Ascending aorta (tissue), 2 donors: ENCODE results near the gene ANKRD11. TPM values are rescaled to one million over a fixed set of nuclear protein-coding genes. Genes with fewer than 3 reads are reported as not detected.
"Not testable (repeated sequence)": the region's sequence is repeated elsewhere in the genome, so short reads cannot be mapped to it uniquely, and the experiment has no call there.

Source experiments
- DNase-seq, 2 donors: peaks; one replicate each; pipeline ENCODE4 v3.0.0-alpha.2; 2019; ENCODE audit warnings: low spot score in 2 of 2
- H3K27ac ChIP-seq, 2 donors: fragments of 200-600 bp; sonication (generic); one replicate each; pipeline ENCODE4 v1.5.1; 2016 to 2017; ENCODE audit warnings: mild to moderate bottlenecking in 1 of 2
- H3K27me3 ChIP-seq: fragments of 200-600 bp; sonication (generic); one replicate; pipeline ENCODE4 v1.5.1; 2017
- H3K36me3 ChIP-seq, 2 donors: fragments of 200-600 bp; sonication (generic); one replicate each; pipeline ENCODE4 v1.5.1; 2016
- H3K4me1 ChIP-seq, 2 donors: fragments of 200-600 bp; sonication (generic); one replicate each; pipeline ENCODE4 v1.5.1; 2016 to 2017; ENCODE audit warnings: mild to moderate bottlenecking in 1 of 2
- H3K4me3 ChIP-seq, 2 donors: fragments of 200-600 bp; sonication (generic); one replicate each; pipeline ENCODE4 v1.5.1; 2016 to 2017; ENCODE audit warnings: mild to moderate bottlenecking in 1 of 2
- H3K9me3 ChIP-seq, 2 donors: fragments of 200-600 bp; sonication (generic); one replicate each; pipeline ENCODE4 v1.5.1; 2016
- intact Hi-C: fragments of 100-400 bp; cut with DNase I; formaldehyde crosslinking; loops from one replicate; pipeline ENCODE4 v1.15.1; 2023
- total RNA-seq: library from RNA; depleted of rRNA; stranded (reverse); fragments of >200 nt; gene quantifications from one replicate; pipeline ENCODE4 v1.1.0, GENCODE V29; 2016
- TF ChIP-seq, protein P1 (sequence below), 3 experiments: fragments of 200-600 bp in 2 of 3; fragments of 450-650 bp in 1 of 3; sonication (generic) in 2 of 3; IDR thresholded peaks; one replicate each; pipeline ENCODE4 v1.5.1; 2016 to 2019; ENCODE audit warnings: antibody characterized with exemption in 3 of 3, mild to moderate bottlenecking in 1 of 3, moderate library complexity in 1 of 3

Gene ANKRD11
- total RNA-seq, 1 donor from 2014 or later = 124 TPM

GRCh38 chr16:89422905-89423630 lies 67.3 kb downstream of the ANKRD11 start:
- Histone ChIP-seq H3K27ac (peak overlapping the region; percentile 71 to 86), H3K27me3 (no peaks in the 10 kb centered on the region), H3K9me3 (no peaks in the 10 kb centered on the region), H3K4me3 (peak overlapping the region in 1 of 2 donors; percentile 35), H3K36me3 (no peaks in the 10 kb centered on the region), H3K4me1 (peaks cover 17 to 30% of the 10 kb centered on the region in 2 donors)
- no peak for DNase-seq
- intact Hi-C loops = loop anchor here (2.0 kb wide), 1 partner anchor 68 kb away; the partner anchor contains the start of gene ANKRD11
- TF ChIP-seq, protein P1, sequence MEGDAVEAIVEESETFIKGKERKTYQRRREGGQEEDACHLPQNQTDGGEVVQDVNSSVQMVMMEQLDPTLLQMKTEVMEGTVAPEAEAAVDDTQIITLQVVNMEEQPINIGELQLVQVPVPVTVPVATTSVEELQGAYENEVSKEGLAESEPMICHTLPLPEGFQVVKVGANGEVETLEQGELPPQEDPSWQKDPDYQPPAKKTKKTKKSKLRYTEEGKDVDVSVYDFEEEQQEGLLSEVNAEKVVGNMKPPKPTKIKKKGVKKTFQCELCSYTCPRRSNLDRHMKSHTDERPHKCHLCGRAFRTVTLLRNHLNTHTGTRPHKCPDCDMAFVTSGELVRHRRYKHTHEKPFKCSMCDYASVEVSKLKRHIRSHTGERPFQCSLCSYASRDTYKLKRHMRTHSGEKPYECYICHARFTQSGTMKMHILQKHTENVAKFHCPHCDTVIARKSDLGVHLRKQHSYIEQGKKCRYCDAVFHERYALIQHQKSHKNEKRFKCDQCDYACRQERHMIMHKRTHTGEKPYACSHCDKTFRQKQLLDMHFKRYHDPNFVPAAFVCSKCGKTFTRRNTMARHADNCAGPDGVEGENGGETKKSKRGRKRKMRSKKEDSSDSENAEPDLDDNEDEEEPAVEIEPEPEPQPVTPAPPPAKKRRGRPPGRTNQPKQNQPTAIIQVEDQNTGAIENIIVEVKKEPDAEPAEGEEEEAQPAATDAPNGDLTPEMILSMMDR (IDR thresholded peaks at IDR 0.05) = no peak

DNA sequence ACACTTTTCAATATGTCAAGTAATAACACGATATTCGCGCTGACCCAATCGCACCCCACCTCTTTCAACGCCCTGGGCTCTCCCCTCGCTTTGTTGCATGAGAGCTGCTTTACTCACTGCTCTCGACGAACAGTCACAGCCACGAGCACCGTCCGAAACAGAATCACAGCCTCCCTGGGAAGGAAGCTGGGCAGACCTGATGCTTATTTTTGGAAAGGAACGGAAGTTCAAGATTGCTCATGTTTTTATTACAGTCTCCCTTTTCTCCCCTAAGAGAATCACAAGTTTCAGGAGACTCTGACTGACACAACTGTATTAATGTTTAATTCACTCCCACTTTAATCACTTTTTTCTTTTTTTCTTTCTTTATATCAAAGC lies 67.8 kb downstream of the ANKRD11 start:
- intact Hi-C loops = loop anchor here (2.0 kb wide), 1 partner anchor 68 kb away; the partner anchor contains the start of gene ANKRD11
- no peaks in the 10 kb centered on the region for H3K9me3 ChIP-seq
- H3K36me3 ChIP-seq = no peaks in the 10 kb centered on the region
- peak overlapping the region in 1 of 2 donors; percentile 35 for H3K4me3 ChIP-seq
- TF ChIP-seq, protein P1 (IDR thresholded peaks at IDR 0.05) = no peak
- H3K27ac ChIP-seq = peak overlapping the region; percentile 71 to 86
- peak; percentile 49 to 79 for DNase-seq
- H3K27me3 ChIP-seq = no peaks in the 10 kb centered on the region
- peaks cover 17 to 32% of the 10 kb centered on the region in 2 donors for H3K4me1 ChIP-seq

DNA sequence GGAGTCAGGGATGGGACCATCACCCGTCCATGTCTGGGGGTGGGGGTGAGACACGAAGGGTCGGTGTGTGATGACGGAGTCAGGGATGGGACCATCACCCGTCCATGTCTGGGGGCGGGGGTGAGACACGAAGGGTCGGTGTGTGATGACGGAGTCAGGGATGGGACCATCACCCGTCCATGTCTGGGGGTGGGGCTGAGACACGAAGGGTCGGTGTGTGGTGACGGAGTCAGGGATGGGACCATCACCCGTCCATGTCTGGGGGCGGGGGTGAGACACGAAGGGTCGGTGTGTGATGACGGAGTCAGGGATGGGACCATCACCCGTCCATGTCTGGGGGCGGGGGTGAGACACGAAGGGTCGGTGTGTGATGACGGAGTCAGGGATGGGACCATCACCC lies 69.1 kb downstream of the ANKRD11 start:
- H3K4me3 ChIP-seq, H3K27ac ChIP-seq, DNase-seq, H3K27me3 ChIP-seq, H3K9me3 ChIP-seq, intact Hi-C loops, H3K36me3 ChIP-seq: not testable (repeated sequence)
- peaks cover 17 to 40% of the 10 kb centered on the region in 2 donors for H3K4me1 ChIP-seq

DNA sequence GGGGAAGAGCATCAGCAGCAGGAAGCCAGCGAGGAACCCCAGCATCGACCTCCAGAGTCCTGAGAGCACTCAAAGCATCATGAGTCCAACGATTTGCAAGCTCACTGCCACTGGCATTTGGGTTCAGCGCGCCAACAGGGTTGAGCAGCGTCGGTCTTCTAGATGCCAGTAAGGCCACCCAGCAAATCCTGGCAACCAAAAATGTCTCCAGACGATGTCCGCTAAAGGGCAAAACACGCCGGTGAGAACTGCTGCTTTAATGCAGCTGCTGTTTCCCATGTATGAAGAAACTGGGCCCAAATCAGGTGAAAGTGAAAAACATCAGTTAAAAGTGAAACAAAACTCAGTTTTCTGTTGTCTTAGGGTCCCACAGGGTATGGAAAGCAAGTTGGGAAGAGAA lies 70.2 kb downstream of the ANKRD11 start:
- Histone ChIP-seq H3K36me3 (no peaks in the 10 kb centered on the region), H3K4me1 (peaks cover 17 to 44% of the 10 kb centered on the region in 2 donors), H3K27me3 (no peaks in the 10 kb centered on the region), H3K4me3 (no peak overlapping the region), H3K27ac (peak overlapping the region; percentile 32 to 54), H3K9me3 (no peaks in the 10 kb centered on the region)
- intact Hi-C loops = no loop called here
- TF ChIP-seq, protein P1 (IDR thresholded peaks at IDR 0.05) = no peak
- no peak for DNase-seq

DNA sequence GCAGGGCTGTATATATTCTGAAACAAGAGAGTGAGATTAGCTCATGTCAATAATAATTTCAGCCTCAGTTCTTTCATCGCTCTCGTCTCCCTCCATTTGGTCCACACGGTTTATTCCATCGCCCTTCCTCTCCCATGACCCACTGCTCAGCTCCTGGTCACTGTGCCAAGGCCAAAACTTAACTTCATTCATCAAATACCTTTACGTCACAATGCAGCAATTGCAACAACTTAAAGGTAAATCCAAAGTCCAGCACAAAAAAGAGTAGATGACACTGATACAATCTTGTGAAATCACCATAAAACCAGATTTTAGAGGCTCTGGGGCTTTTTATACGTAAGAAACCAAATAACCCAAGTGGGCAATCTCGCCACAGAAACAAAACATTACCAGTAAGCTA lies 72.0 kb downstream of the ANKRD11 start:
- Histone ChIP-seq H3K4me3 (no peak overlapping the region), H3K27me3 (no peaks in the 10 kb centered on the region), H3K4me1 (peaks cover 16 to 55% of the 10 kb centered on the region in 2 donors), H3K27ac (no peak overlapping the region), H3K9me3 (no peaks in the 10 kb centered on the region), H3K36me3 (no peaks in the 10 kb centered on the region)
- intact Hi-C loops = no loop called here
- TF ChIP-seq, protein P1 (IDR thresholded peaks at IDR 0.05) = no peak
- DNase-seq = no peak

DNA sequence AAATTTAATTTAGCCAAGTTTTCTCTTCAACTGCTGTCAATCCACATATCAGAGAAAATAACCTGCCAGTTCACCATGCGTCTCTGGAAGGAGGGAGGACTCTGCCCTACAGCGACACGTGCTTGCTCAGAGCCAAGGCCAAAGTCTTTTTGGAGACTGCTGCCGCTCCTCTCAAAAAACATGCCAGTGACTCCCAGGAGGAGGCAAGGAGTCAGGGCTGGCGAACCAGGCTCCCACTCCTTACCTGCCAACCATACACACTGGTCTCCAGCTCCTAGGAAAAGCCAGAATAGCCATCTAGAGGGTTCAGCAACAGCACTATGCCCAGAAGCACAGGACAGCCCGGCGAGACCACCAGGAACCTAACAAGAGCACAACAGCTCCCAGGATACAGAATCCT lies 73.0 kb downstream of the ANKRD11 start:
- no peak for DNase-seq
- intact Hi-C loops = no loop called here
- H3K4me1 ChIP-seq = peaks cover 7 to 58% of the 10 kb centered on the region in 2 donors
- TF ChIP-seq, protein P1 (IDR thresholded peaks at IDR 0.05) = no peak
- no peaks in the 10 kb centered on the region for H3K36me3 ChIP-seq
- no peak overlapping the region for H3K4me3 ChIP-seq
- no peak overlapping the region for H3K27ac ChIP-seq
- H3K27me3 ChIP-seq = no peaks in the 10 kb centered on the region
- H3K9me3 ChIP-seq = no peaks in the 10 kb centered on the region
